GM20000 (cell line): ENCODE data around the gene HINT2.

ENCODE experiments used
- DNase-seq: peaks from one replicate; pipeline ENCODE4 v3.0.0; 2012; ENCODE audit warnings: low spot score
- TF ChIP-seq, protein P1 (sequence below): IDR thresholded peaks from 2 replicates; pipeline ENCODE4 v1.5.1; 2012; ENCODE audit warnings: mild to moderate bottlenecking, control low read depth; ENCODE audit errors: extremely low read depth, missing control alignments

HINT2 gene

DNA sequence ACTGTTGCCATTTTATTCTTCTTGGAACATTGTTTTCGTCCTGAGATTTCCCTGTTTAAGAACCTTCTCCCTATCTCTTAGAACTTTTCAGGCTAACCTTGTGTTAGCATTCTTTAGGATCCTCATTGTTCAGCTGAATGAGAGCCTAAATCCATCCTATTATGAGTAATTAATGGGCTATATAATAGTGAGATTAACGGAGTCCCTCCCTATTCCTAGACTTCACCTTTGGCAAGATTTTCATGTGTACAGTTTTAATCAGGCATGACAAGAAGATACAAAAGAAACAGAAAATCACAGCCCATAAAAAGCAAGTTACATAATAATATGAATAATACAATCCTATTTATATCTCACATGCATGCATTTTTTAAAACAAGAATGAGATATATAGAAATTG, 51.7 kb downstream of the HINT2 start:
- TF ChIP-seq, protein P1, sequence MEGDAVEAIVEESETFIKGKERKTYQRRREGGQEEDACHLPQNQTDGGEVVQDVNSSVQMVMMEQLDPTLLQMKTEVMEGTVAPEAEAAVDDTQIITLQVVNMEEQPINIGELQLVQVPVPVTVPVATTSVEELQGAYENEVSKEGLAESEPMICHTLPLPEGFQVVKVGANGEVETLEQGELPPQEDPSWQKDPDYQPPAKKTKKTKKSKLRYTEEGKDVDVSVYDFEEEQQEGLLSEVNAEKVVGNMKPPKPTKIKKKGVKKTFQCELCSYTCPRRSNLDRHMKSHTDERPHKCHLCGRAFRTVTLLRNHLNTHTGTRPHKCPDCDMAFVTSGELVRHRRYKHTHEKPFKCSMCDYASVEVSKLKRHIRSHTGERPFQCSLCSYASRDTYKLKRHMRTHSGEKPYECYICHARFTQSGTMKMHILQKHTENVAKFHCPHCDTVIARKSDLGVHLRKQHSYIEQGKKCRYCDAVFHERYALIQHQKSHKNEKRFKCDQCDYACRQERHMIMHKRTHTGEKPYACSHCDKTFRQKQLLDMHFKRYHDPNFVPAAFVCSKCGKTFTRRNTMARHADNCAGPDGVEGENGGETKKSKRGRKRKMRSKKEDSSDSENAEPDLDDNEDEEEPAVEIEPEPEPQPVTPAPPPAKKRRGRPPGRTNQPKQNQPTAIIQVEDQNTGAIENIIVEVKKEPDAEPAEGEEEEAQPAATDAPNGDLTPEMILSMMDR: no peak
- no peak for DNase-seq
